Astrocyte (in vitro differentiated cells and primary cell): ENCODE data around the gene TNRC6C. TPM values are rescaled to one million over a fixed set of nuclear protein-coding genes. Genes with fewer than 3 reads are reported as not detected.

Experiments
- DNase-seq: peaks from one replicate; pipeline ENCODE4 v3.0.0-alpha.2; 2010; ENCODE audit warnings: low read depth
- FAIRE-seq: peaks from 2 replicates; lab custom pipeline; 2011; peaks lifted over from hg19 to GRCh38; lab: Jason Lieb, UNC
- H2AFZ ChIP-seq: 2 replicates; pipeline ENCODE4 v1.6.0; 2012; ENCODE audit warnings: low read depth, low read length, inconsistent platforms
- H3K27ac ChIP-seq: 2 replicates; pipeline ENCODE4 v1.5.1; 2011; ENCODE audit warnings: low read depth, low read length, inconsistent platforms
- H3K27me3 ChIP-seq: 2 replicates; pipeline ENCODE4 v1.6.0; 2011; ENCODE audit warnings: low read length, inconsistent platforms; ENCODE audit not compliant: insufficient read depth
- H3K36me3 ChIP-seq: 2 replicates; pipeline ENCODE4 v1.5.1; 2011; ENCODE audit warnings: low read length, inconsistent platforms; ENCODE audit not compliant: insufficient read depth
- H3K4me1 ChIP-seq: 2 replicates; pipeline ENCODE4 v1.5.1; 2011; ENCODE audit warnings: low read length, inconsistent platforms; ENCODE audit not compliant: insufficient read depth
- H3K4me2 ChIP-seq: 2 replicates; pipeline ENCODE4 v1.6.0; 2012; ENCODE audit warnings: low read length, inconsistent platforms
- H3K4me3 ChIP-seq: 2 replicates; pipeline ENCODE4 v1.5.1; 2011; ENCODE audit warnings: low read depth, mild to moderate bottlenecking, low read length, inconsistent platforms; ENCODE audit not compliant: insufficient read depth
- H3K79me2 ChIP-seq: 2 replicates; pipeline ENCODE4 v1.6.0; 2012; ENCODE audit warnings: mild to moderate bottlenecking, low read length, inconsistent platforms; ENCODE audit not compliant: insufficient read depth
- H3K9ac ChIP-seq: 2 replicates; pipeline ENCODE4 v1.6.0; 2012; ENCODE audit warnings: mild to moderate bottlenecking, low read length, inconsistent platforms
- H3K9me3 ChIP-seq: 2 replicates; pipeline ENCODE4 v1.5.1; 2012; ENCODE audit warnings: low read depth, mild to moderate bottlenecking, low read length, inconsistent platforms; ENCODE audit not compliant: insufficient read depth
- H4K20me1 ChIP-seq: 2 replicates; pipeline ENCODE4 v1.6.0; 2012; ENCODE audit warnings: low read length, inconsistent platforms; ENCODE audit not compliant: insufficient read depth
- H3K27ac Mint-ChIP-seq: one replicate; pipeline ENCODE4 v1.8.0; 2021; ENCODE audit warnings: mild to moderate bottlenecking, mixed read lengths; ENCODE audit not compliant: unreplicated experiment
- H3K27me3 Mint-ChIP-seq: one replicate; pipeline ENCODE4 v1.8.0; 2021; ENCODE audit warnings: low read depth, mixed read lengths; ENCODE audit not compliant: unreplicated experiment
- H3K36me3 Mint-ChIP-seq: one replicate; pipeline ENCODE4 v1.8.0; 2021; ENCODE audit warnings: low read depth, mixed read lengths; ENCODE audit not compliant: unreplicated experiment
- H3K4me1 Mint-ChIP-seq: one replicate; pipeline ENCODE4 v1.8.0; 2021; ENCODE audit warnings: low read depth, mixed read lengths; ENCODE audit not compliant: unreplicated experiment
- H3K4me3 Mint-ChIP-seq: one replicate; pipeline ENCODE4 v1.8.0; 2021; ENCODE audit warnings: mild to moderate bottlenecking, moderate library complexity, mixed read lengths; ENCODE audit not compliant: unreplicated experiment
- H3K9me3 Mint-ChIP-seq: one replicate; pipeline ENCODE4 v1.8.0; 2021; ENCODE audit warnings: mild to moderate bottlenecking, mixed read lengths; ENCODE audit not compliant: unreplicated experiment
- EZH2 ChIP-seq: IDR thresholded peaks from 2 replicates; pipeline ENCODE4 v1.6.1; 2012; ENCODE audit warnings: mild to moderate bottlenecking, low read length, inconsistent platforms; ENCODE audit not compliant: insufficient read depth
- total RNA-seq: library from RNA; stranded (reverse); gene quantifications from 2 replicates; pipeline ENCODE4 v1.2.1, GENCODE V29; 2021
- TF ChIP-seq, protein P1 (sequence below): IDR thresholded peaks from 2 replicates; pipeline ENCODE4 v1.5.1; 2011; ENCODE audit warnings: low read depth, mild to moderate bottlenecking, inconsistent platforms, low read length, moderate library complexity; ENCODE audit not compliant: insufficient read depth

The TNRC6C gene
- total RNA-seq, 1 donor from 2014 or later, result 7.3 TPM

DNA sequence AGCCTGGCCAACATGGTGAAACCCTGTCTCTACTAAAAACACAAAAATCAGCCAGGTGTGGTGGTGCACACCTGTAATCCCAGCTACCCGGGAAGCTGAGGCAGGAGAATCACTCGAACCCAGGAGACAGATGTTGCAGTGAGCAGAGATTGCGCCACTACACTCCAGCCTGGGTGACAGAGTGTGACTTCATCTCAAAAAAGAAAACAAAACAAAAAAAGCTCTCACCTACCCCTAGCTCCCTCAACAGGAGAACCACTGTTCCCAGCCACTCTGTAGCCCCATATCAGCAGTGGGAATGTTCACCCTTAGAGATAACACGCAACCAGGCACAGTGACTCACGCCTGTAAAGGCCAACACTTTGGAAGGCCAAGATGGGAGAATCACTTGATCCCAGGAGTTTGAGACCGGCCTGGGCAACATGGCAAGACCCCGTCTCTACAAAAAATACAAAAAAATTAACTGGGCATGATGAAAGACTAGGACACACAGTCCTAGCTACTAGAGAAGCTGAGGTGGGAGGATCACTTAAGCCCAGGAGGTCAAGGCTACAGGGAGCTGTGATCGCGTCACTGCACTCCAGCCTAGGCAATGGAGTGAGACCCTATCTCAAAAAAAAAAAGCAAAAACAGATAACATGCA, 177.5 kb downstream of the TNRC6C start:
- Histone ChIP-seq H3K4me2 (no peak overlapping the region), H3K27ac (no peak overlapping the region), H4K20me1 (no peaks in the 10 kb centered on the region), H2AFZ (no peak overlapping the region), H3K79me2 (no peaks in the 10 kb centered on the region), H3K4me1 (no peaks in the 10 kb centered on the region), H3K9ac (no peak overlapping the region), H3K36me3 (no peaks in the 10 kb centered on the region), H3K4me3 (no peak overlapping the region), H3K27me3 (peaks cover 6% of the 10 kb centered on the region), H3K9me3 (no peaks in the 10 kb centered on the region)
- no peak for FAIRE-seq
- H3K27ac Mint-ChIP-seq, result no peak overlapping the region
- H3K4me3 Mint-ChIP-seq, result no peak overlapping the region
- H3K36me3 Mint-ChIP-seq, result no peaks in the 10 kb centered on the region
- no peaks in the 10 kb centered on the region for H3K4me1 Mint-ChIP-seq
- no peaks in the 10 kb centered on the region for H3K9me3 Mint-ChIP-seq
- no peak for DNase-seq
- TF ChIP-seq, protein P1, sequence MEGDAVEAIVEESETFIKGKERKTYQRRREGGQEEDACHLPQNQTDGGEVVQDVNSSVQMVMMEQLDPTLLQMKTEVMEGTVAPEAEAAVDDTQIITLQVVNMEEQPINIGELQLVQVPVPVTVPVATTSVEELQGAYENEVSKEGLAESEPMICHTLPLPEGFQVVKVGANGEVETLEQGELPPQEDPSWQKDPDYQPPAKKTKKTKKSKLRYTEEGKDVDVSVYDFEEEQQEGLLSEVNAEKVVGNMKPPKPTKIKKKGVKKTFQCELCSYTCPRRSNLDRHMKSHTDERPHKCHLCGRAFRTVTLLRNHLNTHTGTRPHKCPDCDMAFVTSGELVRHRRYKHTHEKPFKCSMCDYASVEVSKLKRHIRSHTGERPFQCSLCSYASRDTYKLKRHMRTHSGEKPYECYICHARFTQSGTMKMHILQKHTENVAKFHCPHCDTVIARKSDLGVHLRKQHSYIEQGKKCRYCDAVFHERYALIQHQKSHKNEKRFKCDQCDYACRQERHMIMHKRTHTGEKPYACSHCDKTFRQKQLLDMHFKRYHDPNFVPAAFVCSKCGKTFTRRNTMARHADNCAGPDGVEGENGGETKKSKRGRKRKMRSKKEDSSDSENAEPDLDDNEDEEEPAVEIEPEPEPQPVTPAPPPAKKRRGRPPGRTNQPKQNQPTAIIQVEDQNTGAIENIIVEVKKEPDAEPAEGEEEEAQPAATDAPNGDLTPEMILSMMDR, result no peak
- peaks cover 20% of the 10 kb centered on the region for H3K27me3 Mint-ChIP-seq

DNA sequence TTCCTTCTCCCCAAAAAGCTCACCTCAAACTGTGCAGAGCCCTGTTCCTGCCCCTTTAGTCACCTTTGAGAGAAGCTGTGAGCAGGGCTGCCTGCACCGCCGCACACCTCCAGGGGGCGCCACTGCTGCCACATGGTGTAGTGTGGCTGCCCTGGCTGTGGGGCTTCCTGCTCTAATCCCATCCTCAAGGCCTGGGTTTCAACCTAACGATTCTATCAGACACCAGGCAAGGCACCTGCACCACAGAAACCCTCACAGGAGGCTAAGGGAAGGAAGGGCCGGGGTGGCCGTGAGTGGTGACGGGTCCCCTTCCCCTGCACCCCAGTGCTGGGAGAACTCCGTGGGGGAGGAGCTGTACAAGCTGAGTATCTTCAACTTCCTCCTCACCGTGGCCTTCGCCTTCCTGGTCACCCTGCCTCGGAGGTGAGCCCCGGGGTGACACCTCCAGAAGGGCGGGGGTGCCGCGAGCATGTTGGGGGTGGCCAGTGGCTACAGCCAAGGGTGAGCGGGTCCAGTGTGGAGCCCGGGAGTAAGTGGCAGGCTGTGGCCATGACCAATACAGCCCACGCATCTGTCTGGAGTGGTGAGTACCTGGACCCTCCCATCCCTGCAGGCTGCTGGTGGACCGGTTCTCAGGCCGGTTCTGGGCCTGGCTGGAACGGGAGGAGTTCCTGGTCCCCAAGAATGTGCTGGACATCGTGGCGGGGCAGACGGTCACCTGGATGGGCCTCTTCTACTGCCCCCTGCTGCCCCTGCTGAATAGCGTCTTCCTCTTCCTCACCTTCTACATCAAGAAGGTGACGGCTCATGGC, 179.1 kb downstream of the TNRC6C start:
- H2AFZ ChIP-seq, result no peak overlapping the region
- H3K4me1 Mint-ChIP-seq, result peaks cover 7% of the 10 kb centered on the region
- FAIRE-seq (no peak), DNase-seq (no peak)
- no peak overlapping the region for H3K27ac Mint-ChIP-seq
- no peaks in the 10 kb centered on the region for H3K9me3 ChIP-seq
- no peaks in the 10 kb centered on the region for H4K20me1 ChIP-seq
- H3K4me3 ChIP-seq, result no peak overlapping the region
- H3K27me3 Mint-ChIP-seq, result peaks cover 17% of the 10 kb centered on the region
- peaks cover 10% of the 10 kb centered on the region for H3K4me1 ChIP-seq
- no peak overlapping the region for H3K9ac ChIP-seq
- no peaks in the 10 kb centered on the region for H3K36me3 ChIP-seq
- H3K4me2 ChIP-seq, result no peak overlapping the region
- no peaks in the 10 kb centered on the region for H3K79me2 ChIP-seq
- no peaks in the 10 kb centered on the region for H3K36me3 Mint-ChIP-seq
- TF ChIP-seq, protein P1, result no peak
- TF ChIP-seq EZH2, result no peak
- no peak overlapping the region for H3K4me3 Mint-ChIP-seq
- H3K27me3 ChIP-seq, result peaks cover 4% of the 10 kb centered on the region
- H3K27ac ChIP-seq, result no peak overlapping the region
- no peaks in the 10 kb centered on the region for H3K9me3 Mint-ChIP-seq
